K562 (cell line): ENCODE results near the gene PUS7.

Source experiments
- EP300 ChIP-seq: IDR thresholded peaks from 2 replicates; pipeline ENCODE4 v1.6.1; 2012; ENCODE audit warnings: low read length, improper control_type of control experiment
- HOMEZ ChIP-seq: fragments of 250-450 bp; sonication (Bioruptor Pico); IDR thresholded peaks from 2 replicates; pipeline ENCODE4 v1.4.0; 2020; ENCODE audit warnings: mild to moderate bottlenecking, moderate library complexity
- SAFB2 ChIP-seq: fragments of 200-400 bp; formaldehyde crosslinking; IDR thresholded peaks from 2 replicates; pipeline ENCODE4 v1.6.1; 2018; ENCODE audit warnings: borderline replicate concordance, low read length, low read depth, moderate library complexity; ENCODE audit not compliant: severe bottlenecking
- SNRNP70 ChIP-seq: fragments of 200-400 bp; formaldehyde crosslinking; optimal IDR thresholded peaks from 2 replicates; pipeline ENCODE3; 2017; ENCODE audit warnings: low read depth, low read length
- ZNF76 ChIP-seq: fragments of 250-450 bp; sonication (Bioruptor Pico); IDR thresholded peaks from 2 replicates; pipeline ENCODE4 v1.4.0; 2020; ENCODE audit warnings: mild to moderate bottlenecking, moderate library complexity, borderline replicate concordance

- no peak for TF ChIP-seq HOMEZ
- no peak for TF ChIP-seq ZNF76 (CRISPR knock-in tag)
- no peak for TF ChIP-seq EP300
- TF ChIP-seq SNRNP70 = no peak
- no peak for TF ChIP-seq SAFB2
These were observed 51.2 kb downstream of the PUS7 start for GRCh38 chr7:105470846-105471245.
